Measurements from ENCODE around the gene WDR81.

- no peak for TF ChIP-seq CTCF (IDR thresholded peaks at IDR 0.05)
- no peak for TF ChIP-seq POLR2A (IDR thresholded peaks at IDR 0.05)
These were observed 29.4 kb downstream of the WDR81 start for GRCh38 chr17:1753767-1754429.

Data from stomach (tissue), 4 donors.